Mammary epithelial cell (primary cell): ENCODE results near the gene STYXL2.

Experiments used
- EZH2 ChIP-seq: IDR thresholded peaks from 2 replicates; pipeline ENCODE4 v1.6.1; 2012; ENCODE audit warnings: low read length, inconsistent platforms, borderline replicate concordance
- TF ChIP-seq, protein P1 (sequence below), 2 donors: IDR thresholded peaks in 1 of 2; conservative IDR thresholded peaks in 1 of 2; 2 replicates each; pipeline ENCODE4 v1.5.1; 2011 to 2012; ENCODE audit warnings: inconsistent platforms in 2 of 2, low read length in 2 of 2, mild to moderate bottlenecking in 2 of 2, control low read depth in 1 of 2, low read depth in 1 of 2; ENCODE audit not compliant: insufficient read depth in 1 of 2; ENCODE audit errors: extremely low read depth in 1 of 2

DNA sequence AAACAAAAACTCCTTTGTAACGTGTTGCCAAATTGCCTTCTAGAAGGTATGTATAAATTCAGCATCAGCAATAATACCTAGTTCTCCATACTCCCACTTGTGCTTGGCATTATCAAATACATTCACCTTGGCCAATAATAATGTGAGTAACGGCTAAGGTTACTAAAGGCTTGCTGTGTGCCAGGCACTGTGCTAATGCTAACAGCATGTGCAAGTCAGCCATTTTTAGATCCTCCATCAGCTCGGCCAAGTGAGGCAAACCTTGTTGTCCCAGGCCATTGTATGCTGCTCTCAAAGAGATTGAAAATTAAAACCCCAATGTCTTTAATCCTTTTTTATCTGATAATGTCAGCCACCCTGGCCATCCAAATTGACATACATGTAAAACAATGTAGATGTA is 48.1 kb downstream of the STYXL2 start:
- TF ChIP-seq, protein P1, sequence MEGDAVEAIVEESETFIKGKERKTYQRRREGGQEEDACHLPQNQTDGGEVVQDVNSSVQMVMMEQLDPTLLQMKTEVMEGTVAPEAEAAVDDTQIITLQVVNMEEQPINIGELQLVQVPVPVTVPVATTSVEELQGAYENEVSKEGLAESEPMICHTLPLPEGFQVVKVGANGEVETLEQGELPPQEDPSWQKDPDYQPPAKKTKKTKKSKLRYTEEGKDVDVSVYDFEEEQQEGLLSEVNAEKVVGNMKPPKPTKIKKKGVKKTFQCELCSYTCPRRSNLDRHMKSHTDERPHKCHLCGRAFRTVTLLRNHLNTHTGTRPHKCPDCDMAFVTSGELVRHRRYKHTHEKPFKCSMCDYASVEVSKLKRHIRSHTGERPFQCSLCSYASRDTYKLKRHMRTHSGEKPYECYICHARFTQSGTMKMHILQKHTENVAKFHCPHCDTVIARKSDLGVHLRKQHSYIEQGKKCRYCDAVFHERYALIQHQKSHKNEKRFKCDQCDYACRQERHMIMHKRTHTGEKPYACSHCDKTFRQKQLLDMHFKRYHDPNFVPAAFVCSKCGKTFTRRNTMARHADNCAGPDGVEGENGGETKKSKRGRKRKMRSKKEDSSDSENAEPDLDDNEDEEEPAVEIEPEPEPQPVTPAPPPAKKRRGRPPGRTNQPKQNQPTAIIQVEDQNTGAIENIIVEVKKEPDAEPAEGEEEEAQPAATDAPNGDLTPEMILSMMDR (conservative IDR thresholded peaks at IDR 0.05 in 1 of 2, IDR thresholded peaks at IDR 0.05 in 1 of 2; ENCODE audit: extremely low read depth in 1 of 2, insufficient read depth in 1 of 2, low read depth in 1 of 2, low read length in 2 of 2): no peak
- TF ChIP-seq EZH2: no peak
